ENCODE results near the gene EVA1A. TPM values are rescaled to one million over a fixed set of nuclear protein-coding genes. Genes with fewer than 3 reads are reported as not detected.
"Not testable (repeated sequence)": the region's sequence is repeated elsewhere in the genome, so short reads cannot be mapped to it uniquely, and the experiment has no call there.

The EVA1A gene
- total and polyA plus RNA-seq, 2 experiments from 2014 or later: 4.6 to 7.9 TPM

GRCh38 chr2:75486735-75487134 lies 74.0 kb downstream of the EVA1A start:
- H3K4me3 Mint-ChIP-seq; DNase-seq (ENCODE audit: low spot score); H3K4me1 Mint-ChIP-seq; H3K9me2 ChIP-seq (ENCODE audit: insufficient read depth); H3K4me2 ChIP-seq; H4K20me1 ChIP-seq (replicated peaks; ENCODE audit: insufficient read depth); H2AFZ ChIP-seq; H3K4me1 ChIP-seq (ENCODE audit: insufficient read depth); H3K36me3 ChIP-seq (ENCODE audit: insufficient read depth); H3K79me2 ChIP-seq (replicated peaks; ENCODE audit: insufficient read depth); ATAC-seq; H3F3A ChIP-seq (replicated peaks; ENCODE audit: low read depth); H3K27me3 ChIP-seq (ENCODE audit: insufficient read depth); H3K4me3 ChIP-seq; H3K27ac Mint-ChIP-seq; H3K36me3 Mint-ChIP-seq (ENCODE audit: low read depth); H3K27ac ChIP-seq (ENCODE audit: low read depth); H3K27me3 Mint-ChIP-seq (ENCODE audit: insufficient read depth, low read depth, poor library complexity): not testable (repeated sequence)
- H3K9me3 Mint-ChIP-seq: peaks cover 10% of the 10 kb centered on the region; the same call in 2 of the 3 replicates

GRCh38 chr2:75484840-75485239 lies 75.9 kb downstream of the EVA1A start:
- H3F3A ChIP-seq (replicated peaks; ENCODE audit: low read depth): no peaks in the 10 kb centered on the region
- no peak overlapping the region for H3K27ac ChIP-seq (ENCODE audit: low read depth)
- no peaks in the 10 kb centered on the region for H3K4me1 ChIP-seq (ENCODE audit: insufficient read depth)
- Mint-ChIP-seq H3K9me3 (peaks cover 10% of the 10 kb centered on the region; the same call in 2 of the 3 replicates), H3K36me3 (ENCODE audit: low read depth) (no peaks in the 10 kb centered on the region; the same call in 2 of the 3 replicates), H3K4me3 (no peak overlapping the region), H3K27me3 (ENCODE audit: insufficient read depth, low read depth, poor library complexity) (peaks cover 2% of the 10 kb centered on the region), H3K27ac (no peak overlapping the region), H3K4me1 (0 out of 3 replicates have a peak, but pooled peaks cover 3% of the 10 kb centered on the region)
- H3K79me2 ChIP-seq (replicated peaks; ENCODE audit: insufficient read depth): no peaks in the 10 kb centered on the region
- H3K9me2 ChIP-seq (ENCODE audit: insufficient read depth): 0 out of 2 replicates have a peak, but pooled peaks cover 3% of the 10 kb centered on the region
- DNase-seq (ENCODE audit: low spot score) (no peak), ATAC-seq (no peak)
- no peak overlapping the region for H3K4me3 ChIP-seq
- no peak overlapping the region for H2AFZ ChIP-seq
- no peaks in the 10 kb centered on the region for H3K36me3 ChIP-seq (ENCODE audit: insufficient read depth)
- H3K27me3 ChIP-seq (ENCODE audit: insufficient read depth): no peaks in the 10 kb centered on the region
- no peak overlapping the region for H3K4me2 ChIP-seq
- no peak for TF ChIP-seq JUNB (IDR thresholded peaks at IDR 0.05; ENCODE audit: unreplicated experiment)
- TF ChIP-seq STAT1 (IDR thresholded peaks at IDR 0.05; ENCODE audit: unreplicated experiment): no peak
- no peak for TF ChIP-seq ZNF331 (CRISPR knock-in tag; IDR thresholded peaks at IDR 0.05; ENCODE audit: low read depth)
- no peak for TF ChIP-seq ZNF462 (CRISPR knock-in tag; IDR thresholded peaks at IDR 0.05)
- H4K20me1 ChIP-seq (replicated peaks; ENCODE audit: insufficient read depth): no peaks in the 10 kb centered on the region
